ENCODE data around the gene KIAA1586. TPM values are rescaled to one million over a fixed set of nuclear protein-coding genes. Genes with fewer than 3 reads are reported as not detected.
"Not testable (repeated sequence)": the region's sequence is repeated elsewhere in the genome, so short reads cannot be mapped to it uniquely, and the experiment has no call there.

The KIAA1586 gene
- total RNA-seq (2016; rRNA removed; fragmentation: Illumina TruSeq; extraction: Trizol), result 16.9 and 24.7 TPM in 2 replicates
- total RNA-seq (2016; cell fraction: cytosol; rRNA removed; fragmentation: Illumina TruSeq; extraction: Trizol; ENCODE audit: low read depth), result 7.8 and 11.1 TPM in 2 replicates
- total RNA-seq (2016; cell fraction: insoluble cytoplasmic fraction; rRNA removed; fragmentation: Illumina TruSeq; extraction: Trizol), result 17.9 and 29.0 TPM in 2 replicates
- 6.8 and 11.8 TPM in 2 replicates for total RNA-seq (2016; cell fraction: membrane; rRNA removed; fragmentation: Illumina TruSeq; extraction: Trizol)
- 23.4 and 25.1 TPM in 2 replicates for total RNA-seq (2016; cell fraction: nucleus; rRNA removed; fragmentation: Illumina TruSeq; extraction: Trizol)
- polyA plus RNA-seq (2011; rRNA removed), result 4.2 and 5.5 TPM in 2 replicates
- polyA plus RNA-seq (2011; cell fraction: cytosol; rRNA removed), result 1.4 and 2.3 TPM in 2 replicates
- polyA plus RNA-seq (2011; cell fraction: nucleus; rRNA removed), result 2.3 and 3.1 TPM in 2 replicates
- polyA plus RNA-seq (2012), result 6.5 and 13.4 TPM in 2 replicates
- polyA plus RNA-seq (2016; cell fraction: cytosol; fragmentation: Illumina TruSeq; extraction: Trizol; ENCODE audit: low read depth), result 5.2 and 5.6 TPM in 2 replicates
- polyA plus RNA-seq (2016; cell fraction: insoluble cytoplasmic fraction; fragmentation: Illumina TruSeq; extraction: Trizol; ENCODE audit: low read depth), result 25.7 and 32.0 TPM in 2 replicates
- polyA plus RNA-seq (2016; cell fraction: membrane; fragmentation: Illumina TruSeq; extraction: Trizol; ENCODE audit: low read depth), result 6.6 and 8.4 TPM in 2 replicates
- 20.4 and 25.6 TPM in 2 replicates for polyA plus RNA-seq (2016; cell fraction: nucleus; fragmentation: Illumina TruSeq; extraction: Trizol; ENCODE audit: insufficient read depth, low read depth)
- polyA minus RNA-seq (2011; rRNA and poly(A)+ RNA removed; ENCODE audit: low replicate concordance), result 0.91 and 0.94 TPM in 2 replicates
- 5.5 and 6.0 TPM in 2 replicates for polyA minus RNA-seq (2011; cell fraction: cytosol; rRNA and poly(A)+ RNA removed)
- 24.6 and 25.6 TPM in 2 replicates for polyA minus RNA-seq (2011; cell fraction: nucleus; rRNA and poly(A)+ RNA removed)
- Bru-seq, nascent RNA, result percentile 94 among the genes with signal in this experiment
- BruChase-seq, experiment 1, labeled RNA remaining after a 6-hour chase, result percentile 81 among the genes with signal in this experiment
- BruChase-seq, experiment 2, labeled RNA remaining after a 2-hour chase, result percentile 92 among the genes with signal in this experiment
- long read RNA-seq, experiment 1, transcript KIAA1586-201 (4 exons, 2,933 nt), result major isoform, 14 of 20 reads
- long read RNA-seq, experiment 1, partial matches to known transcripts, result 1 of 20 reads
- long read RNA-seq, experiment 1, other reads (novel, unspliced or antisense), result 2 of 20 reads
- long read RNA-seq, experiment 2, partial matches to known transcripts, result 0 of 11 reads
- long read RNA-seq, experiment 2, other reads (novel, unspliced or antisense), result 9 of 11 reads

GRCh38 chr6:57046332-57047256, at the start of gene KIAA1586:
Gene KIAA1586, plus strand, starts transcription at chr6:57046693. Its CDS starts 63 bp downstream, at chr6:57046756.
- H4K20me1 ChIP-seq (ENCODE audit: insufficient read depth, low read length); H3K27me3 ChIP-seq (ENCODE audit: control insufficient read depth in 1 of 2, insufficient read depth in 2 of 2, low read length in 2 of 2); H3K9me3 ChIP-seq (ENCODE audit: low read length); CTCF ChIA-PET (ENCODE audit: low intra/inter-chr PET ratio, low total read pairs); BruUV-seq (replicated peaks): not testable (repeated sequence)
- FAIRE-seq (peak; percentile 34), ATAC-seq (peak; percentile 99), DNase-seq (ENCODE audit: low spot score) (peak; percentile 91)
- Histone ChIP-seq H3K9ac (ENCODE audit: insufficient read depth, low read depth, low read length) (peak within 1 kb of the TSS; percentile 53), H2AFZ (ENCODE audit: low read length) (peak within 1 kb of the TSS; percentile 67), H3K4me3 (replicated peaks in 1 of 3; ENCODE audit: insufficient read depth in 1 of 3, low read depth in 2 of 3, low read length in 3 of 3) (peak within 1 kb of the TSS; percentile 62 to 69 (median 63)), H3K4me1 (ENCODE audit: insufficient read depth, low read length) (peaks cover 29% of the 10 kb centered on the region), H3K79me2 (ENCODE audit: insufficient read depth, low read length) (peaks cover 34% of the 10 kb centered on the region), H3K27ac (ENCODE audit: extremely low read length, insufficient read depth, low read length) (peak within 1 kb of the TSS; percentile 58), H3K4me2 (ENCODE audit: low read depth, low read length) (peak within 1 kb of the TSS; percentile 69), H3K36me3 (replicated peaks in 1 of 2; ENCODE audit: control insufficient read depth in 1 of 2, insufficient read depth in 2 of 2, low read length in 2 of 2) (peaks cover 4 to 14% of the 10 kb centered on the region in 2 experiments; a peak in 4 of 5 replicates)
- in situ Hi-C loops (cut with HindIII; ENCODE audit: extremely low pct_ligation_motif_present, low pct_unique_long_range_greater_than_20kb), result loop anchor here (25.0 kb wide), 1 partner anchor 266 kb away; the partner anchor contains the start of gene PRIM2
- 0% methylated on average over 40 of the region's 78 CpGs for WGBS (ENCODE audit: low lambda C conversion rate)
- POLR2A ChIA-PET, result interaction anchor here (0.8 to 1.9 kb wide), 6 partner anchors 9 to 126 kb away, joined by 3 to 5 read pairs (median 3); partner anchors contain the start of genes BAG2, BEND6 and ZNF451
- intact Hi-C loops (cut with micrococcal nuclease; ENCODE audit: unreplicated experiment), result loop anchor here (1.0 to 5.0 kb wide), 4 partner anchors 42 to 171 kb away; partner anchors contain the start of genes BAG2 and BEND6
- peak; percentile 57; the same call in 1 of the 2 replicates for TF ChIP-seq PRDM15 (CRISPR knock-in tag; IDR thresholded peaks at IDR 0.05)
- peak; percentile 92 for TF ChIP-seq ZC3H13 (CRISPR knock-in tag; IDR thresholded peaks at IDR 0.05)
- TF ChIP-seq PHF21A (CRISPR knock-in tag; IDR thresholded peaks at IDR 0.05), result peak; percentile 88
- TF ChIP-seq ZKSCAN8 (CRISPR knock-in tag; IDR thresholded peaks at IDR 0.05; ENCODE audit: borderline replicate concordance), result 0 out of 2 replicates have a peak, but pooled peaks have one; percentile 24
- 0 out of 2 replicates have a peak, but pooled peaks have one; percentile 48 for TF ChIP-seq HNF1B (CRISPR knock-in tag; IDR thresholded peaks at IDR 0.05)
- 0 out of 2 replicates have a peak, but pooled peaks have one; percentile 35 for TF ChIP-seq ZBTB7B (CRISPR knock-in tag; IDR thresholded peaks at IDR 0.05)
- TF ChIP-seq MLX (CRISPR knock-in tag; IDR thresholded peaks at IDR 0.05), result 0 out of 2 replicates have a peak, but pooled peaks have one; percentile 28
- peak; percentile 86 for TF ChIP-seq DMAP1 (CRISPR knock-in tag; IDR thresholded peaks at IDR 0.05)
- TF ChIP-seq SP140L (CRISPR knock-in tag; IDR thresholded peaks at IDR 0.05; ENCODE audit: borderline replicate concordance), result peak; percentile 53; the same call in 1 of the 2 replicates
- TF ChIP-seq ZNF644 (CRISPR knock-in tag; IDR thresholded peaks at IDR 0.05; ENCODE audit: low read depth), result peak; percentile 44; the same call in 1 of the 2 replicates
